Tibial nerve (tissue), 3 donors: ENCODE data around the gene SP2.

ENCODE experiments used
- POLR2A ChIP-seq, 2 donors: fragments of 450-650 bp; IDR thresholded peaks; one replicate each; pipeline ENCODE4 v1.6.1; 2017; ENCODE audit warnings: antibody characterized with exemption in 2 of 2, mild to moderate bottlenecking in 2 of 2, moderate library complexity in 2 of 2
- TF ChIP-seq, protein P1 (sequence below), 5 experiments: fragments of 200-600 bp in 3 of 5; fragments of 450-650 bp in 2 of 5; sonication (generic) in 3 of 5; IDR thresholded peaks; one replicate each; pipeline ENCODE4 v1.5.1; 2016 to 2019; ENCODE audit warnings: antibody characterized with exemption in 5 of 5, mild to moderate bottlenecking in 3 of 5, moderate library complexity in 2 of 5

DNA sequence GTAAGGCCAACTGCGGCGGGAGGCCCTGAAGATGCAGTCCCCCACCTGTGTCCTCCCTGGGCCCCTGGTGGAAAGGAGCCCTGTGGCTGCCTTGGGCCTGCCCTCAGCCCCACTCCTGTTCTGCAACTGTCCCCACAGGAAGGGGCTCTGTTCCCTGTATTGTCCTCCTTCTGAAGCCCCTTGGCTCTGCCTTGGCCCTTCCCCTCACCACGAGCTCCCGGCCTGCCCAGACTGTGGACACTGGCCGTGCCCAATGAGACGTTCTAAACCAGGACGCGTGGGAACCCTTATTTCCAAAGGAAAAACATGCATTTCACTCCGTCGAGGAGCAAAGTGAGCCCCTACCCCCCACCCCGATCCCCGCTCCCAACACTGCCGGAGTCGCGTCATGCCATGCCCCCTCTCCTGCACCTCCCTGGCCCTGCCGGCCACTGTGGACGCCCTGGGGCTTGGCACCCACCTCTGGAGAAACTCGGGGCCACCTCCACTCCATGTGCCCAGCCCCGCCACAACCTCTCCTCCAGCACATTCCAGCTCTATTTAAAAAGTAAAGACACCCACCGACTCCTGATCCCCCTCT, 31.9 kb downstream of the SP2 start:
- TF ChIP-seq, protein P1, sequence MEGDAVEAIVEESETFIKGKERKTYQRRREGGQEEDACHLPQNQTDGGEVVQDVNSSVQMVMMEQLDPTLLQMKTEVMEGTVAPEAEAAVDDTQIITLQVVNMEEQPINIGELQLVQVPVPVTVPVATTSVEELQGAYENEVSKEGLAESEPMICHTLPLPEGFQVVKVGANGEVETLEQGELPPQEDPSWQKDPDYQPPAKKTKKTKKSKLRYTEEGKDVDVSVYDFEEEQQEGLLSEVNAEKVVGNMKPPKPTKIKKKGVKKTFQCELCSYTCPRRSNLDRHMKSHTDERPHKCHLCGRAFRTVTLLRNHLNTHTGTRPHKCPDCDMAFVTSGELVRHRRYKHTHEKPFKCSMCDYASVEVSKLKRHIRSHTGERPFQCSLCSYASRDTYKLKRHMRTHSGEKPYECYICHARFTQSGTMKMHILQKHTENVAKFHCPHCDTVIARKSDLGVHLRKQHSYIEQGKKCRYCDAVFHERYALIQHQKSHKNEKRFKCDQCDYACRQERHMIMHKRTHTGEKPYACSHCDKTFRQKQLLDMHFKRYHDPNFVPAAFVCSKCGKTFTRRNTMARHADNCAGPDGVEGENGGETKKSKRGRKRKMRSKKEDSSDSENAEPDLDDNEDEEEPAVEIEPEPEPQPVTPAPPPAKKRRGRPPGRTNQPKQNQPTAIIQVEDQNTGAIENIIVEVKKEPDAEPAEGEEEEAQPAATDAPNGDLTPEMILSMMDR (IDR thresholded peaks at IDR 0.05) = no peak
- no peak for TF ChIP-seq POLR2A (IDR thresholded peaks at IDR 0.05)
